Caco-2 (cell line): Measurements from ENCODE around the gene VPS33B. TPM values are rescaled to one million over a fixed set of nuclear protein-coding genes. Genes with fewer than 3 reads are reported as not detected.

Source experiments
- BruUV-seq: library from RNA; stranded (reverse); fragments of 400-500 nt; replicated peaks from 2 replicates; lab custom pipeline; 2021; lab: Mats Ljungman, UMichigan
- CTCF ChIA-PET: fragments of 300-600 bp; sonication (Branson Sonifier 250); formaldehyde crosslinking; loops from one replicate; lab custom pipeline; 2022; ENCODE audit warnings: antibody characterized with exemption; lab: Charles Lee
- POLR2A ChIA-PET: fragments of 300-600 bp; sonication (Branson Sonifier 250); formaldehyde crosslinking; loops from one replicate; lab custom pipeline; 2022; ENCODE audit warnings: antibody characterized with exemption; lab: Charles Lee
- DNase-seq, 2 experiments: peaks; one replicate each; pipeline versions ENCODE4 v3.0.0 to v3.0.0-alpha.2; 2020 to 2022
- H3K27me3 ChIP-seq: replicated peaks from 2 replicates; pipeline ENCODE4 v1.6.0; 2011; ENCODE audit warnings: low read length; ENCODE audit not compliant: control insufficient read depth, insufficient read depth
- H3K36me3 ChIP-seq: 2 replicates; pipeline ENCODE4 v1.5.1; 2011; ENCODE audit warnings: low read length; ENCODE audit not compliant: control insufficient read depth, insufficient read depth
- H3K4me1 ChIP-seq: fragments of 250-450 bp; sonication (Bioruptor Pico); 2 replicates; pipeline ENCODE4 v1.5.1; 2020; ENCODE audit warnings: mild to moderate bottlenecking
- H3K4me3 ChIP-seq: 2 replicates; pipeline ENCODE4 v1.5.1; 2011; ENCODE audit warnings: low read depth, mild to moderate bottlenecking, control low read depth, low read length
- H3K9me3 ChIP-seq: fragments of 250-450 bp; sonication (Bioruptor Pico); 2 replicates; pipeline ENCODE4 v1.5.1; 2020; ENCODE audit warnings: mild to moderate bottlenecking, moderate library complexity
- H3K27ac Mint-ChIP-seq: one replicate; pipeline ENCODE4 v1.8.0; 2022; ENCODE audit warnings: mixed read lengths; ENCODE audit not compliant: unreplicated experiment
- H3K27me3 Mint-ChIP-seq: one replicate; pipeline ENCODE4 v1.8.0; 2022; ENCODE audit warnings: mixed read lengths; ENCODE audit not compliant: insufficient read depth, unreplicated experiment
- H3K36me3 Mint-ChIP-seq: one replicate; pipeline ENCODE4 v1.8.0; 2022; ENCODE audit warnings: mild to moderate bottlenecking, mixed read lengths; ENCODE audit not compliant: insufficient read depth, unreplicated experiment
- H3K4me1 Mint-ChIP-seq: one replicate; pipeline ENCODE4 v1.8.0; 2022; ENCODE audit warnings: low read depth, mixed read lengths; ENCODE audit not compliant: unreplicated experiment
- H3K4me3 Mint-ChIP-seq: one replicate; pipeline ENCODE4 v1.8.0; 2022; ENCODE audit warnings: mild to moderate bottlenecking, moderate library complexity, mixed read lengths; ENCODE audit not compliant: unreplicated experiment
- H3K9me3 Mint-ChIP-seq: one replicate; pipeline ENCODE4 v1.8.0; 2022; ENCODE audit warnings: mixed read lengths; ENCODE audit not compliant: unreplicated experiment
- intact Hi-C: fragments of 100-400 bp; cut with micrococcal nuclease; formaldehyde crosslinking; loops from one replicate; pipeline ENCODE4 v1.10.0; 2022; ENCODE audit not compliant: unreplicated experiment
- total RNA-seq: library from RNA; stranded (reverse); gene quantifications from 2 replicates; pipeline ENCODE4 v1.2.3, GENCODE V29; 2022
- TF ChIP-seq, protein P1 (sequence below), 2 experiments: fragments of 200-600 bp in 1 of 2; IDR thresholded peaks; 1 replicate in 1 of 2; 2 replicates in 1 of 2; pipeline versions ENCODE4 v1.5.1 to v1.8.0; 2011 to 2022; ENCODE audit warnings: antibody characterized with exemption in 1 of 2, control low read depth in 1 of 2, inconsistent platforms in 1 of 2, low read depth in 1 of 2, low read length in 1 of 2, mild to moderate bottlenecking in 1 of 2, moderate library complexity in 1 of 2; ENCODE audit not compliant: insufficient read depth in 1 of 2, severe bottlenecking in 1 of 2, unreplicated experiment in 1 of 2

The VPS33B gene
- total RNA-seq, 1 experiment from 2014 or later: 13.7 TPM

DNA sequence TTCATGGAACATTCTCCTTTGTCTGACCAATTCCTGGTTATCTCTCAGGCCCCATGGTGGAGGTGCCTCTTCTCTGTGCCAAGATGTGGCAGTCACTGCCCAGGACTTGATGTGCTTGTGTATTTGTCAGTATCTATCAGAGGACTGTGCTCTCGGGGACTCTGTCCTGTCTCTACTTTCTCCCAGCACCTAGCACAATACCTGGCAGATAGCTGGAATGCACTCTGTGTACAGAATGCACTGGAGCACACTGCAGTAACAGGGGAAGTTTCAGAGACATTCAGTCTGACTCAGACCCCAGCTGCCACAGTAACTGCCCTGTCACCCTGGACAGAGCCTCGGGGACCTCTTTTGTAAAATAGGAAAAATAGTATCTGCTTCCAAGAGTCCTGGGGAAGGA, 43.1 kb upstream of the VPS33B start:
- no peak overlapping the region for H3K4me3 Mint-ChIP-seq
- no peaks in the 10 kb centered on the region for H3K4me1 ChIP-seq
- H3K36me3 ChIP-seq: no peaks in the 10 kb centered on the region
- no peaks in the 10 kb centered on the region for H3K4me1 Mint-ChIP-seq
- TF ChIP-seq, protein P1, sequence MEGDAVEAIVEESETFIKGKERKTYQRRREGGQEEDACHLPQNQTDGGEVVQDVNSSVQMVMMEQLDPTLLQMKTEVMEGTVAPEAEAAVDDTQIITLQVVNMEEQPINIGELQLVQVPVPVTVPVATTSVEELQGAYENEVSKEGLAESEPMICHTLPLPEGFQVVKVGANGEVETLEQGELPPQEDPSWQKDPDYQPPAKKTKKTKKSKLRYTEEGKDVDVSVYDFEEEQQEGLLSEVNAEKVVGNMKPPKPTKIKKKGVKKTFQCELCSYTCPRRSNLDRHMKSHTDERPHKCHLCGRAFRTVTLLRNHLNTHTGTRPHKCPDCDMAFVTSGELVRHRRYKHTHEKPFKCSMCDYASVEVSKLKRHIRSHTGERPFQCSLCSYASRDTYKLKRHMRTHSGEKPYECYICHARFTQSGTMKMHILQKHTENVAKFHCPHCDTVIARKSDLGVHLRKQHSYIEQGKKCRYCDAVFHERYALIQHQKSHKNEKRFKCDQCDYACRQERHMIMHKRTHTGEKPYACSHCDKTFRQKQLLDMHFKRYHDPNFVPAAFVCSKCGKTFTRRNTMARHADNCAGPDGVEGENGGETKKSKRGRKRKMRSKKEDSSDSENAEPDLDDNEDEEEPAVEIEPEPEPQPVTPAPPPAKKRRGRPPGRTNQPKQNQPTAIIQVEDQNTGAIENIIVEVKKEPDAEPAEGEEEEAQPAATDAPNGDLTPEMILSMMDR (IDR thresholded peaks at IDR 0.05; ENCODE audit: insufficient read depth in 1 of 2, low read depth in 1 of 2, low read length in 1 of 2, severe bottlenecking in 1 of 2, unreplicated experiment in 1 of 2): no peak
- DNase-seq: no peak
- no peaks in the 10 kb centered on the region for H3K9me3 Mint-ChIP-seq
- CTCF ChIA-PET: no interaction called here
- BruUV-seq: no TSS peak
- no peaks in the 10 kb centered on the region for H3K27me3 ChIP-seq
- no peak overlapping the region for H3K27ac Mint-ChIP-seq
- intact Hi-C loops: no loop called here
- H3K36me3 Mint-ChIP-seq: no peaks in the 10 kb centered on the region
- H3K9me3 ChIP-seq: no peaks in the 10 kb centered on the region
- POLR2A ChIA-PET: no interaction called here
- H3K4me3 ChIP-seq: no peak overlapping the region
- peaks cover 11% of the 10 kb centered on the region for H3K27me3 Mint-ChIP-seq

- Mint-ChIP-seq H3K4me3 (no peak overlapping the region), H3K4me1 (no peaks in the 10 kb centered on the region), H3K27me3 (peaks cover 9% of the 10 kb centered on the region), H3K27ac (no peak overlapping the region), H3K9me3 (no peaks in the 10 kb centered on the region), H3K36me3 (no peaks in the 10 kb centered on the region)
- intact Hi-C loops: no loop called here
- CTCF ChIA-PET: no interaction called here
- POLR2A ChIA-PET: interaction anchor here (0.6 kb wide), 1 partner anchor 12 kb away, joined by 5 read pairs; no protein-coding TSS in a partner anchor
- Histone ChIP-seq H3K4me3 (no peak overlapping the region), H3K9me3 (no peaks in the 10 kb centered on the region), H3K36me3 (no peaks in the 10 kb centered on the region), H3K4me1 (no peaks in the 10 kb centered on the region), H3K27me3 (no peaks in the 10 kb centered on the region)
- DNase-seq: no peak
- TF ChIP-seq, protein P1 (IDR thresholded peaks at IDR 0.05; ENCODE audit: insufficient read depth in 1 of 2, low read depth in 1 of 2, low read length in 1 of 2, severe bottlenecking in 1 of 2, unreplicated experiment in 1 of 2): no peak
- BruUV-seq: no TSS peak
Measured at GRCh38 chr15:91061997-91062396, 39.6 kb upstream of the VPS33B start.

GRCh38 chr15:91061230-91061629, 38.8 kb upstream of the VPS33B start:
- Mint-ChIP-seq H3K9me3 (no peaks in the 10 kb centered on the region), H3K27ac (no peak overlapping the region), H3K4me3 (no peak overlapping the region), H3K36me3 (no peaks in the 10 kb centered on the region), H3K27me3 (peaks cover 11% of the 10 kb centered on the region), H3K4me1 (no peaks in the 10 kb centered on the region)
- ChIA-PET POLR2A (no interaction called here), CTCF (no interaction called here)
- no TSS peak for BruUV-seq
- TF ChIP-seq, protein P1 (IDR thresholded peaks at IDR 0.05; ENCODE audit: insufficient read depth in 1 of 2, low read depth in 1 of 2, low read length in 1 of 2, severe bottlenecking in 1 of 2, unreplicated experiment in 1 of 2): no peak
- Histone ChIP-seq H3K27me3 (no peaks in the 10 kb centered on the region), H3K36me3 (no peaks in the 10 kb centered on the region), H3K4me3 (no peak overlapping the region), H3K9me3 (no peaks in the 10 kb centered on the region), H3K4me1 (no peaks in the 10 kb centered on the region)
- intact Hi-C loops: no loop called here
- DNase-seq: no peak
